GM18909 (cell line): ENCODE results near the gene UBE2E1.
"Not testable (repeated sequence)": the region's sequence is repeated elsewhere in the genome, so short reads cannot be mapped to it uniquely, and the experiment has no call there.

ENCODE experiments used
- ATAC-seq: cut with Tn5 transposase; IDR thresholded peaks from one replicate; pipeline ENCODE4 v1.9.1; 2021; ENCODE audit warnings: mild to moderate bottlenecking; ENCODE audit not compliant: unreplicated experiment, poor library complexity

The UBE2E1 gene

GRCh38 chr3:23874359-23875112 lies 68.8 kb downstream of the UBE2E1 start:
- no peak for ATAC-seq

GRCh38 chr3:23875113-23875725 lies 69.5 kb downstream of the UBE2E1 start:
- ATAC-seq = no peak

DNA sequence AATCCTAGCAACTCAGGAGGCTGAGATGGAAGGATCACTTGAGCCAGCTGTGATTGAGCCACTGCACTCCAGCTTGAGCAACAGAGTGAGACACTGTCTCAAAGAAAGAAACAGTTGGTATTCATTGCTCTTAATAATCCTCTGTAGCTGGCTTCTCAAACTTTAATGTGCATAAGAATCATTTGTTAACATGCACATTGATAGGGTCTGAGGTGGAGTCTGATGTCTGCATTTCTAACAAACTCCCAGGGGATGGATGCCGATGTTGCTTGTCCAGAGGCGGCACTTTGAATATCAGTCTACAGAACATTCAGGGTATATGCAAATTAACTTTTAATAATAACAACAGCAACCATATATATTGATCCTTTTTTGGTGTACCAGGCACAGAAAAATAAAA lies 71.2 kb downstream of the UBE2E1 start:
- ATAC-seq = no peak

DNA sequence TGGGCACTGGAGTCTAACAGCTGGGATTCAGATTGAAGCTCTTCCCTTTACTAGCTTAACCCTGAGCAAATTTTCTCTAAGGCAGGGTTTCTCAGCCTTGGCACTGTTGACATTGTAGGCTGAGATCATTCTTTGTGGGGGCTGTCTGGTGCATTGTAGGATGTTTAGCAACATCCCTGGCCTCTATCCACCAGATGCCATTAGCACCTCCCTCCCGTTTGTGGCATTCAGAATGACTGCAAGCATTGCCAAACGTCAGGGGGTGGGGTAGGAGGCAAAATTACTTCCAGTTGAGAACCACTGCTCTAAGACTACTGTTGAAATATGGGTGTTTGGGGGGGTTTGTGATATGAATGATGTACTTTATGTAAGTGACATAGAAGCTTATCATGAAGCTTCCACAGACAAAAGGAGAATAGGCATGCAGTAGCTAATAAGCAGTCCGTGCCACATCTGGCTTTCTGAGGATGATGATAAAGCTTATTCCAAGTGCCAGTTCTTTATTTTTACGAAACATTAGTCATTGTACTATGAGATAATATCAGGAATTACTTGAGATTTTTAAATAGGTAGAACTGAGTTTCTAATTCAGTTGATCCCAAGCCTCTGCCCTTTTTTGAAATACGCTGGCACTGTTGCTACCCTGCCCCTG lies 71.7 kb downstream of the UBE2E1 start:
- no peak for ATAC-seq

DNA sequence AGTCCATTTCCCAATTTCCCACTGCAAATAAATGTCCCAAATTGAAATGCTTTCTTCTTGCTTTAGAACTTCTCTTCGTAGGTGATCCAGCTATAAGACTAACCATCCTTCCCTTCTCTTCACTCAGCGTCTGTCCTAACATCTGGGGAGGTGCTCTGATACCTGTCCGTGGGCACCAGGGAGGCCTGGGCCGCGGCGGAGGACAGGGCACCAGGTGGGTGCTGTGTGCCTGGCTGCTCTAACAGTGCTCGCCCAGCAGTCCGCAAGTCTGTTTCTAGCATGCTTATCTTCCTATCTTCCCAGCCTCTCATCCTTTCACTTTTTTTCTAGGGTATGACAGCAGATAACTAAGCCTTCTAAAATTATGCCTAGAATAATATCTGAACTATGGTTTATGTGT lies 73.7 kb downstream of the UBE2E1 start:
- no peak for ATAC-seq

GRCh38 chr3:23880703-23881339 lies 75.1 kb downstream of the UBE2E1 start:
- no peak for ATAC-seq

DNA sequence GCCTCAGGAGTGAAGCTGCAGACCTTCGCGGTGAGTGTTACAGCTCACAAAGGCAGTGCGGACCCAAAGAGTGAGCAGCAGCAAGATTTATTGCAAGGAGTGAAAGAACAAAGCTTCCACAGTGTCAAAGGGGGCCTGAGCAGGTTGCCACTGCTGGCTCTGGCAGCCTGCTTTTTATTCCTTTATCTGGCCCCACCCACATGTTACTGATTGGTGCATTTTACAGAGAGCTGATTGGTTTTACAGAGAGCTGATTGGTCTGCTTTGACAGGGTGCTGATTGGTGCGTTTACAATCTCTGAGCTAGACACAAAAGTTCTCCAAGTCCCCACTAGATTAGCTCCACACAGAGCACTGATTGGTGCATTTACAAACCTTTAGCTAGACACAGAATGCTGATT lies 76.2 kb downstream of the UBE2E1 start:
- ATAC-seq = not testable (repeated sequence)

GRCh38 chr3:23882487-23882918 lies 76.7 kb downstream of the UBE2E1 start:
- no peak for ATAC-seq

DNA sequence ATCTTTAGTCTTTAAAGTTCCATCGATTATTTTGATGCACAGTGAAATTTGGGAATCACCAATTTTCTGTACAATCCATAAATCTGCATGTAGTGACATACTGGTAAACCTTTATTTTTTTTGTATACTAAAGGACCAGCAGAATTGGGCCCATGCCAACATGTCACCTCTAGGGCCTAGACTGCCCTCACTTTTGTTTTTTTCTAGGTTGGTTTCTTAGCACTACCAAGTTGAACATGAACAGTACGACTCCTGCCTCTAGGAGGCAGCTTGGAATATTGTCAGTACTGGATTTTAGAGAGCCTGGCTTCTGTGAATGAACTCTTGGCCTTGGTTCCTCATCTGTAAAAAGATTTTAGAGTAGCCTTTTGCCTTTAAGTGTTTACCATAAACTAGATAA lies 78.7 kb downstream of the UBE2E1 start:
- ATAC-seq = no peak

DNA sequence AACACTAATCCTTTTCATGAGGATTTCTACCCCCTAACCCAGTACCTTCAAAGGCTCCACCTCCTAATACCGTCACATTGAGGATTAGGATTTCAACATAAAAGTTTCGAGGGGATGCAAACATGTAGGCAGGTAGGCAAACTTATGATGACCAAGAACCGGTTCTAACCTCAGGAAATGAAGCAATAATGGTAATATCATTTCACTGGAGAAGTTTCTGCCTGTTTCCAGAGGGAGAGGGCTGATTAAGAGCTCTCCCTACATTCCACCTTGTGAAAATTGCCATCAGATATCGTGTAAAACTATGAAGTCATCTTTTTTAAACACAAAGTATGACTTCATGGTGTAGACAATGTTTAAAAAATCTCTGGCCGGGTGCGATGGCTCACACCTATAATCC lies 79.5 kb downstream of the UBE2E1 start:
- ATAC-seq = no peak

- no peak for ATAC-seq
Measured at GRCh38 chr3:23886311-23886710, 80.6 kb downstream of the UBE2E1 start.

DNA sequence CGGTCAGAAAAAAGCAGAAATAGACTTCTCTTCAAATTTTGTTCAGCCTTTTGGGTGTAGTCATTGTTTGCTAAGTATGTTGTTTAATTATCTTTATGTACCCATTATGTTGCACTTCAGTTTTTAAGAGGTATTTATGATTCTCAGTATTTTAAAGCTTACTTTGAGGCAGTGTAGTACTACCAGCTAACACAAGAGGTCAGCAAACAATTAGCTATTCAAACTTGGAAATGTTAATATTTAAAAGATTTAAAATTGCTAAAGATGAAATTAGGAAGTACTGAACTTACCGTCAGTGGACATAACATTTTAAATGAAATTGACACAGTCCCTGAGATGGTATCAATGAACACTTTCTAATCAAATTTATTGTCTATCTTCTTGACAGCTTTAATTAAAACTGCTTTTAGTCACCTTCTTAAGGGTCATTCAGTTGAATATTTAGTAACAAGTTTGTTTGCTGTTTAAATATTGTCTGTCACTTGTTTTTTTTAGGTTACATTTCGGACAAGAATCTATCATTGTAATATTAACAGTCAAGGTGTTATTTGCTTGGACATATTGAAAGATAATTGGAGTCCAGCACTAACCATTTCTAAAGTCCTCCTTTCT lies 83.0 kb downstream of the UBE2E1 start:
- no peak for ATAC-seq

GRCh38 chr3:23889386-23889785 lies 83.6 kb downstream of the UBE2E1 start:
- ATAC-seq = no peak

DNA sequence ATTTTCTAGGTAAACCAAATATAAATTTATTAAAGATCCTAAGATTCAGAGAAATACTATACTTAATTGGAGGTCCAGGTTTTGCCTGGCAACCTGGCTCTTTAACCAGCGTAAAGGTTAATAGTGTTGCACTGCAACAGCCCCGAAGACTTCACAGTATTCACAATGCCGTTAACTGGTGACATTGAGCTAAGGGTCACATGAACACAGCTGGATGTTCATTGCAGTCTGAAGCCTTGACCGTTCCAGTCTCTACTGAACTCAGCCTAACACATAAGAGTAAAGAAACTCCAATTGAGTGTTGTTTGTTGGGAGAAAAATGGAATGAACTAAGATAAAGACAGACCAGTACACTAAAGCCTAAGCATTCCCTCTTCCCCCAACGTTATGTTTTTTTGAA lies 84.2 kb downstream of the UBE2E1 start:
- ATAC-seq = no peak

DNA sequence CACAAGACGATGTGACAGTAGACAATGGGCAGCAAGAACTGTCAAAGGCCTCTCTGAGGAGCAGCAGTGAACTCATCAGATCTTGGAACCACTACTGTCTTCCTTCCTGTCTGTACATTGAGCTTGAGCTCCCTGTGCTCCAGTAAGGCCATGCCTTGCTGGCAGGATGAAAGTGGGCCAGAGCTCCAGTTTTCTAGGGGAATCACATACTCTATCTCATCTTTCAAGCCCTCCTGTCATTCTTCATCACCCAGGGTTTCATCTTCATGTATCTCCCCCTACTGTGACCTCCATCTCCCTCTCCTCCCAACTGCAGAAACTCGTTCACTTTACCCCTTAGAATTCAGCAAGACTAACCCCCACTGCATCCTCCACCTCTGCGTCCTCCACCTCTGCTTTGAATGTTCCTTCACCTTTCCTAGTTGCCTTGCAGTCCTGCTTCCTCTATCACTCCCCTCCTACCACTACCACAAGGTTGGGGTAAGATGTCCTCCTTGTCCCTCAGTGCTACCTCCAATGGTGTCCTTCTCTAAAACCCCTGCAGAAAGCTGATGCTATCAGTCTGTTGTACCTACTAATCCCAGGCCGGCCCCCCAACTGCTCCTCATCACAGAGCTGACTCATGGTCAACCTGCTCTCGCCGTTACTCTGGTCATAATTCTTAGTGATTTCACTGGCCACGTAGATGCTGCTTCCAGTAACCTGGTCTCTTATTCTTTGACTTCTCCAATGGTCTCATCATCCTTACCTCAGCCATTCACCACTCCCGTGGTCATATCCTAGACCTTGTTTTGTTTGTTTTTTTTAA lies 88.7 kb downstream of the UBE2E1 start:
- ATAC-seq = no peak

DNA sequence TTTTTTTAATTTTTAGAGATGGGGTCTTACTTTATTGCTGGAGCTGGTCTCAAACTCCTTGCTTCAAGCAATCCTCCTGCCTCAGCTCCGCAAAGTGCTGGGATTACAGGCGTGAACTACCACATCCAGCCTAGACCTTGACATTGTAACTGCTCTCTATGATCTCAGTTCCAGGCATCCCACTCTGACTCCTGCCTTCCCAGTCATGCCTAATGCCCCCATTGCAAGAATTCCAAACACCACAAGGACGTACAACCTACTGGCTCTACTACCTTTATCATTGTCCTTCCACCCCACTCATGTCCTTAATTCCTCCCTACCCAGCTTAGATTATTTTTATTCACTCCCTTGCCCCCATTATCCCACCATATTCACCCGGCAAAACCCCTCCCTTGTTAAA lies 89.4 kb downstream of the UBE2E1 start:
- ATAC-seq = no peak

DNA sequence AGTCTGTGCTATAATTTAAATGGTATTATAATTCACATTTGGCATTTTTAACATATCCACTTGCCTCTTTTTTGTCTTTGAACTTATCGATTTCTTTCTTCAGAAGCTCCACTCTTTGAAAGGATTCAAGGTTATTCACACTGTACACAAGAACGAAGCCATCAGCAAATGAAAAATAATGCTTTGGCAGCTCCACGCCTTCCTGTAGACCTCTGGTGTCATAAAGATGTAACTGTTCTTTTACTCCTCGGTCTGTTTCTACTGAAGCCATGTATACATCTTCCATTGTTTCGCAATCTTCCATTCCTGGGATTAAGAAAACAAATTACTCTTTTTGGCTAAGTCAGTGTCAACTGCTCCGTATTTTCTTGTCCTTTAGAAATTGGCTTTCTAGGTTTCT lies 95.0 kb downstream of the UBE2E1 start:
- no peak for ATAC-seq

- ATAC-seq = no peak
Measured at GRCh38 chr3:23904545-23904944, 98.8 kb downstream of the UBE2E1 start.

DNA sequence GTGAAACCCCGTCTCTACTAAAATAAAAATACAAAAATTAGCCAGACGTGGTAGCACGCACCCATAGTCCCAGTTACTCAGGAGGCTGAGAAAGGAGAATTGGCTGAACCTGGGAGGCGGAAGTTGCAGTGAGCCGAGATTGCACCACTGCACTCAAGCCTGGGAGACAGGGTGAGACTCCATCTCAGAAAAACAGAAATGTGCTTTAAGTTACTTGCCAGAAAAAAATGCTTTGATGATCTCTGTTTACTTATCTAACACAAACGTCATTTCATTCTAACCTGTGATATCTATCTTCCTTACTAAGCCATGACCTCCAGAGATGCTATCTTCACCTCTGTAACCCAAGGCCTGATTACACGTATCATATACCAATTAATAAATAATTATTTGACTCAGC lies 103.6 kb downstream of the UBE2E1 start:
- ATAC-seq = no peak

DNA sequence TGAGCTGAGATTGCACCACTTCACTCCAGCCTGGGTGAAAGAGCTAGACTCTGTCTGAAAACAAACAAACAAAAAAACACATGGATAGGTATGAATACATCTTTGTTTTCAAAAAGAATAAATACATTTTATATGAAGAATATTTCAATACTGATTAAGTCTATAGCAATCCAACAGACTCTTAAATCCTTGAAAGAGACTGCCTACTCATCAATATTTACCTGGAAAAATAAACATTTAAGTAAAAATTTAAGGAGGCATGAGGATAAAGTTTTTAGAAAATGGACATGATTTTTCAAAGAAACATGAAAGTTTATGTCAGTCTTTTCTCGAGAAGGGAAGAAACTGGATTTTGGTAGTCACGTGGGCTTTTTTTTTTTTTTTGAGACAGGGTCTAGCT lies 105.6 kb downstream of the UBE2E1 start:
- ATAC-seq = no peak
